Left renal pelvis (tissue), 4 donors: ENCODE results near the gene PNLDC1. TPM values are rescaled to one million over a fixed set of nuclear protein-coding genes. Genes with fewer than 3 reads are reported as not detected.
"Not testable (repeated sequence)": the region's sequence is repeated elsewhere in the genome, so short reads cannot be mapped to it uniquely, and the experiment has no call there.

Experiments used
- DNase-seq, 4 donors: peaks; one replicate each; pipeline ENCODE4 v3.0.0-alpha.2; 2013; ENCODE audit warnings: low read depth in 4 of 4, low spot score in 3 of 4
- polyA plus RNA-seq, 4 donors: library from polyadenylated mRNA; unstranded; fragments of 120-200 nt; gene quantifications; one replicate each; pipeline ENCODE4 v1.2.1, GENCODE V29; 2013; ENCODE audit not compliant: insufficient read length in 4 of 4

The PNLDC1 gene
- polyA plus RNA-seq, 4 donors: 0.12 to 1.7 (median 0.30) TPM

DNA sequence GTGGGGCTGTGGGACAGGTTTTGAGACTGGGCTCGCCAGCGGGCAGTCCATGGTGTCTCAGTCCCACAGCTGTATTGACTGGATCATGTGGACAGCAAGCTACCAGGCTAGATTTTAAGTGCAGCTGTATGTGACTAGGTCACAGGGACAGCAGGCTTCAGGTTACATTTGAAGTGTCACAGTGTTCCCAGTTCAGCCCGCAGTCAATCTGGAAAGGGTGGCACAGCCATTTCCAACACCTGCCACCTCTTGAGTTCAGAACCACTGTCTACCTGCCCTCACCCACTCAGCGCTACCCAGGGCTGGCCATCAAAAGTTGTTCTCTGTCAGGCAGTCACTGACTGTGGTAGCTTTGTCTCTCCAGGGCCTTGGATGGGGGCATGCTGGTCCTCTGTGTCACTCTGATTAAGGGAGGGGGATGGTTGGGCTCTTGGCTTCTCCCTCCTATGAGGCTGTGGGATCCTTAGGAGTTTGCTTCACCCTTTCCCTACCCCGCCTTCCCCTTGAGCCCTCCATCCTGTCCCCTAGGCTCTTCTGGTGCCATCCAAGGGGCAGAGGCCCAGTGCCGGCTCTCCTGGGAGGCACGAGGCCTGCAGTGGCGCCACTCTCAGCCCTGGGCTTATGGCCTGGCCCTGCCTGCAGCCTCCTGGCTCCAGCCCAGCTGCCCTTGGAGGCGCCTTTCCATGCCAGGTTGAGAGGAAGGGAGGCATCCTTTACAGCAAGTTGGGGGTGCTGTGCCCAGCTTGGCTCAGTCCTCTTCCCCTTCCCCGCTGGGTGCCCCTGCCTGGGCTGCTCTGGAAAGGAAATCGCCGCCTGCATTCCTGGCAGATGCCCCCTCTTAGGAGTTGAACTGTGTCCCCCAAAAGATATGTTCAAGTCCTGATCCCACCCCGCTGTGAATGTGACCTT, 44.9 kb downstream of the PNLDC1 start:
- no peak for DNase-seq

DNA sequence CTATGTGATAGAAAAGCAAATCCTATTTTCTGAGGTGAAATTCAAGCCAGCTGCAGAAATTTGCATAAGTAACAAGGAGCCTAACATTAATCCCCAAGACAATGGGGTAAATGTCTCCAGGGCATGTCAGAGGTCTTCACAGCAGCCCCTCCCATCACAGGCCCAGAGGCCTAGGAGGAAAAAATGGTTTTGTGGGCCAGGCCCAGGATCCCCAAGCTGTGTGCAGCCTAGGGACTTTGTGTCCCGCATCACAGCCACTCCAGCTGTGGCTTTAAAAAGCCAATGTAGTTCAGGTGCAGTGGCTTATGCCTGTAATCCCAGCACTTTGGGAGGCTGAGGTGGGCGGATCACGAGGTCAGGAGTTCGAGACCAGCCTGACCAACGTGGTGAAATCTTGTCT, 48.5 kb downstream of the PNLDC1 start:
- DNase-seq: not testable (repeated sequence)

GRCh38 chr6:159849851-159850250, 49.8 kb downstream of the PNLDC1 start:
- DNase-seq: not testable (repeated sequence)

DNA sequence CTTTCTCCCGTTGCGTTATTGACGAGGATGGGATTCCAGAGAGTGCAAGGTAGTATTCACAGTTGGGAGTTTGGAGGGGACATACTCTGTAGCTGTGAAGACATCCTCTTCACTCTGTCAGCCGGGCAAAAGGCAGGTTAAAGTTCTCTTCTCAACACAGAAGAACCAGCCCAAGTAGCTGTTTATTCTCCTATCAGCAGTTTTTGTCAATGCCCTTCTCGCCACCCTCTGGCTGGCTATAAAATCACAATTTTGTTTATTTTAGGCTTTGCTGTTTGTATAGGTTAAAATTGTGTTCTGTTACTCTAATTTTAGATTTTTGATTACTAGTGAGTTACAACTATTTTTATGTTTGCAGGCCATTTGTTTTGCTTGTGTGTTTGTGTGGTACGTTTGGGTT, 52.8 kb downstream of the PNLDC1 start:
- DNase-seq: no peak

GRCh38 chr6:159853754-159854153, 53.7 kb downstream of the PNLDC1 start:
- DNase-seq: no peak

DNA sequence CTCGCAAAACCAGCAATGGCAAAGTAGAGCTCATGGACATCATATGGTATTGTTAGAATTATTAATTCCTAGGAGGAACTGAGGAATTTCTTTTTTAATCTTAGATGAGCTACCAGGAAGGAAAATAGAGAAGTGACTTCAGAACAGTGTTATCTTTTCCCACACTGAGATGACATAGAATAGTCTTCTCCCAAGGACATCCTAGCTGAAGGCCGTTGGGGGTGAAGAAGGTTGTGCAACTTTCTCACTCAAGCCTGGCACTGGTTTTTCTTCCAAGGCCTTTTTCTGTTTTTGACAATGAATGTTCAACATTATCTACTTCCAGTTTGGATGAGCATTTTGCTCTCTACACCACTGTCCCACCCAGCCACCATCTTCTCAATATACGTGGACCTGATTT, 54.9 kb downstream of the PNLDC1 start:
- no peak for DNase-seq

DNA sequence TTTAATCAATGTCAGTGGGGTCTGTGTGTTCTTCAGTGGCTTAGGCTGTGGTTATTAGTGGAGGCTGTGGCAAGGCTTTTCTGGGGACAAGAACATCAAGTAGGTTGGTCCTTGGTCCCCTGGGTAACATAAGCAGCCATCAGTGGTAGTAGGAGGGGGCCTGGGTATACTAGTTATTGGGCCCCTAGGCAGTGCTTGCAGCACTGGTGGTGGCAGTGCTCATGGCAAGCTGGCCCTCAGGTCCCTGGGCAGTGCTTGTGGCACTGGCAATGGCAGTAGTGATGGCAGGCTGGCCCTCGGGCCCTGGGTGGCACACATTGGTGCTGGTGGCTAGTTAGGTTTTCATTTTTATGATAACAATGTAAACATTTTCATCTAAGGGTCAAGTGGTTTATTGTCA, 58.2 kb downstream of the PNLDC1 start:
- no peak for DNase-seq

- no peak for DNase-seq
Measured at GRCh38 chr6:159860482-159860881, 60.4 kb downstream of the PNLDC1 start.

DNA sequence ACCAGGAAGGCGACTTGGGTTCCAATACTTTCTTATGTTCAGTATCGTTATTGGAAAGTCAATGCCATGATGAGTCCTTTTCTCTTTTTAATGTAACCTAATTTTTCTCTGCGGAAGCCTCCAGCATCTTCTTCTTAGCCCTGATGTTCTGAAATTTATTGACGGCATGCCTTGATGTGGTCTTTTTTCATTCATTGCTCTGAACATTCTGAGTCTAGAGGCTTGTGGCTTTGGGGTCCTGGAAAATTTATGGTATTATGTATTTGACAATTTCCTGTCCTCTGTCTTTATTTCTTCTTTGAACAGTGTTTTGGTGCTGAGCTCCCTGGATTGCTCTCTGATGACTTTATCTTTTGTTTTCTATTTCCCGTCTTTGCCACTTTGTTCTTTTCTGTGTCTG, 62.0 kb downstream of the PNLDC1 start:
- no peak for DNase-seq

- DNase-seq: peak; percentile 27 to 58 (median 38)
Measured at GRCh38 chr6:159863341-159863740, 63.3 kb downstream of the PNLDC1 start.

DNA sequence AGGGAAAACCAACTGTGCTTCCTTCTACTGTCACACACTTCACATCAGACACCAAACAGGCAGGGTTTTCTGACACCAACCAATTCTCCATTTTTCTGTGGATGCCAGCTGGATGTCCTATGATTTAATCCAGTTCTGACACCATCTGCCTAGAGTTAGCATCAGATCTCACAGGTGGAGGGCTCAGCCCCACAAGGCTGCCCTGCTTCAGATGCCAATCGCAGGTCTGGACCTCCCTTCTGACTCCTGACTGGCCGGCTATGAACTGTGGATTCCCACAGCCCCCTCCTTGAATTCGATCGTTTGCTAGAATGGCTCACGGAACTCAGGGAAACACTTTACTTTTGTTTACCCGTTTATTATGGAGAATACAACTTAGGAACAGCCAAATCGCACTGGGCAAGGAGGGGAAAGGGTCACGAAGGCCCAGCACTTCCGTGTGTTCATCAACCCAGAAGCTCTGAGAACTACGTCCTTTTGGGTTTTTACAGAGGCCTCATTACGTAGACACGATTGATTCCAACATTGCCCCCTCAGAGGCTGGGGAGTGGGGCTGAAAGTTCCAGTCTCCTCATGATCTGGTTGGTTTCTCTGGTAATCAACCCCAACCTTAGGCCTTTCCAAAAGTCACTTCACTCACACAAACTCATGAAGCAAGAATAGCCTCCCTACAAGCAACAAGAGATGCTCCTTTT, 65.3 kb downstream of the PNLDC1 start:
- DNase-seq: no peak

DNA sequence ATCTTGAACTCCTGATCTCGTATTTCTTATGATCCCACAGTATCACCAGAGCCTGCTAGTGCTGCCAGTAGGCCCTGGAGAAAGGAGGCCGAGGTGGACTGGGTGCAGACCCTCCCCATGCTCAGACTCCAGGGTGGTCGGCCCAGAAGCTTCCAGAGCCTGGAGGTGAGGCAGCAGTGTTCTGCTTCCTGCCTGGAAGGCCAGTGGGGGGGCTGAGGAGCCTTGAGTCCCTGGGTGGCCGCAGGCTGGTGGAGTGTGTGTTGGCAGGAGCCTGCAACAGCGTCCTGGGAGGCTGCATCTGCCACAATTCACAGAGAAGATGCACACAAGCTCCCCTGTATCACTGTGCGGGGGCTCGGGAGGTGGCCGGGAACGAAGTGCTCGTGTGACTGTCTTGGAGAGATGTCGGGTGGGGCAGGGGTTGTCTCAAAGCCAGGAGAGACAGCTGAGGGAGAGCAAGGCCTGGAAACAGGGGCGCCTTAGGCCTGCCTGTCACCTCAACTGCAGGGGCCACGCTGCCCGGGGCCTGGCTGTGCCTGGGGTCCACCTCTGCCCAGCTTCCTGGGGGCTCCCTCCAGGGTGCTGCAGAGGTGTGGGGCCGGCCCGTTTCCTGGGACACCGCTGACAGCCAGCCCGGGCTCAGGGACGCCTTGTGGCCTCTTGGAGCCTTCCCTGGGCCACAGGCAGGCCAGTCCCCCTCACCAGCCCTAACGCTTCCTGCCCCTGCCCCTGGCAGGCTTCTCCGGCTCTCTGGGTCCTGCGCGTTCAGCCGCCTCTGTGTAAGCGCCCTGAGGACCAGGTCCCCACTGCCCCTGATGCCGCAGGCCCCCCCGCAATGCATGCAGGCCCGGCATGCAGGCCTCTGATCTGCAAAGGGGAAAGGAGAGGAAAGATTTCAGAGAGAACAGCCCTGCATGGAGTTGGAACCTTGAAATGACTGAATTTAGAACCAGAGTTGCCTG, 66.5 kb downstream of the PNLDC1 start:
- DNase-seq: no peak

Other genes with a start within 250 kb of the PNLDC1 start
- gene SOD2, start 107.0 kb upstream of the PNLDC1 start, polyA plus RNA-seq: 100 to 1,000 TPM in 3 of 4 donors, 10 to 100 TPM in 1; 78.8 to 124 (median 109) TPM
- gene WTAP, start 72.8 kb upstream of the PNLDC1 start, polyA plus RNA-seq: 100 to 1,000 TPM; 127 to 148 (median 130) TPM
- gene ACAT2, start 38.2 kb upstream of the PNLDC1 start, polyA plus RNA-seq: 10 to 100 TPM; 33.7 to 56.3 (median 44.9) TPM
- gene TCP1, start 10.7 kb upstream of the PNLDC1 start, polyA plus RNA-seq: 100 to 1,000 TPM; 241 to 293 (median 273) TPM
- 10 to 100 TPM; 52.7 to 69.0 (median 62.1) TPM for gene MRPL18, start 9.8 kb upstream of the PNLDC1 start, polyA plus RNA-seq
- under 1 TPM in 3 of 4 donors, not detected in 1; 0.04 to 0.08 (median 0.05) TPM for gene MAS1, start 90.7 kb downstream of the PNLDC1 start, polyA plus RNA-seq
- gene IGF2R, start 168.8 kb downstream of the PNLDC1 start, polyA plus RNA-seq: 10 to 100 TPM; 44.9 to 61.0 (median 57.2) TPM